Inflammatory macrophage treated with lipopolysaccharide for 1 hour (primary cell): ENCODE results near the gene PLCH1.

Source experiments
- DNase-seq, 2 donors: peaks; one replicate each; pipeline ENCODE4 v3.0.0-alpha.2; 2020 to 2022

The PLCH1 gene, protein sequence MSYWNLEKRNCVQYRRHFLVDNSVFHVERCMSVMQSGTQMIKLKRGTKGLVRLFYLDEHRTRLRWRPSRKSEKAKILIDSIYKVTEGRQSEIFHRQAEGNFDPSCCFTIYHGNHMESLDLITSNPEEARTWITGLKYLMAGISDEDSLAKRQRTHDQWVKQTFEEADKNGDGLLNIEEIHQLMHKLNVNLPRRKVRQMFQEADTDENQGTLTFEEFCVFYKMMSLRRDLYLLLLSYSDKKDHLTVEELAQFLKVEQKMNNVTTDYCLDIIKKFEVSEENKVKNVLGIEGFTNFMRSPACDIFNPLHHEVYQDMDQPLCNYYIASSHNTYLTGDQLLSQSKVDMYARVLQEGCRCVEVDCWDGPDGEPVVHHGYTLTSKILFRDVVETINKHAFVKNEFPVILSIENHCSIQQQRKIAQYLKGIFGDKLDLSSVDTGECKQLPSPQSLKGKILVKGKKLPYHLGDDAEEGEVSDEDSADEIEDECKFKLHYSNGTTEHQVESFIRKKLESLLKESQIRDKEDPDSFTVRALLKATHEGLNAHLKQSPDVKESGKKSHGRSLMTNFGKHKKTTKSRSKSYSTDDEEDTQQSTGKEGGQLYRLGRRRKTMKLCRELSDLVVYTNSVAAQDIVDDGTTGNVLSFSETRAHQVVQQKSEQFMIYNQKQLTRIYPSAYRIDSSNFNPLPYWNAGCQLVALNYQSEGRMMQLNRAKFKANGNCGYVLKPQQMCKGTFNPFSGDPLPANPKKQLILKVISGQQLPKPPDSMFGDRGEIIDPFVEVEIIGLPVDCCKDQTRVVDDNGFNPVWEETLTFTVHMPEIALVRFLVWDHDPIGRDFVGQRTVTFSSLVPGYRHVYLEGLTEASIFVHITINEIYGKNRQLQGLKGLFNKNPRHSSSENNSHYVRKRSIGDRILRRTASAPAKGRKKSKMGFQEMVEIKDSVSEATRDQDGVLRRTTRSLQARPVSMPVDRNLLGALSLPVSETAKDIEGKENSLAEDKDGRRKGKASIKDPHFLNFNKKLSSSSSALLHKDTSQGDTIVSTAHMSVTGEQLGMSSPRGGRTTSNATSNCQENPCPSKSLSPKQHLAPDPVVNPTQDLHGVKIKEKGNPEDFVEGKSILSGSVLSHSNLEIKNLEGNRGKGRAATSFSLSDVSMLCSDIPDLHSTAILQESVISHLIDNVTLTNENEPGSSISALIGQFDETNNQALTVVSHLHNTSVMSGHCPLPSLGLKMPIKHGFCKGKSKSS (N-terminal part only)

DNA sequence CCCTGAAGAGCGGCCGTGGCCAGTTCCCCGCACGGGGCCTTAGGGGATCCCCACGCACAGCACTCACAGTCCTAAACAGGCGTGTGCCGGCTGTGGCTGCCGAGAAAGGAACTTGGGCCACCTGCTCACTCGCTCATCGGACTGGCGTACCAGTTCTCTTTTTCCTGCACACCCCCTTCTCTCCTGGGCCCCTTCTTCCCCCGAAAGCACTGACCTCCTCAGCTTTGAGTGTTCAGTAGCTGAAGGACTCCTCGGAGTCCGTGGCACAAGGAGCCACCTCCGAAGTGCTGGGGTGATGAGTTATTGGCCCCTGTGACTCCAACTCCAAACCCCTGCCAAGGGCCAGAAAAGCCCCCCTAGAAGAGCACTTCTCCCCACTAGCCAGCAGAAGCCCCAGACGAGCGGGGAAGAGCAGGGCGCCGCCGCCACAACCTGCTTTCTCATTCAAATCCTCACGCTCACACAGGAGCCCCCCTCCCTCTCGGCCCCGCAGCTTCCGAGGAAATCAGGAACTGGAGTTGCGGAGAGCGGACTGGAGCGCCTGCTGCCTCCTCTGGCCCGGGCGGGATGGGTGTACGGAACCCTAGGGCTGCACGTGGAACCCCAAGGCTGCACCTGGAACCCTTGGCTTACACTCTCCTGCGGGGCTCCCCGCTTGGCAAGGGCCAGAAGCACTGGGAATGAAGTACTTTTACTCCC lies at the start of gene PLCH1:
PLCH1 (minus strand) TSS at position 446 of the 699 bp plus-strand sequence. CDS start 40,847 bp downstream, outside the sequence.
- peak; percentile 11 to 24 for DNase-seq

DNA sequence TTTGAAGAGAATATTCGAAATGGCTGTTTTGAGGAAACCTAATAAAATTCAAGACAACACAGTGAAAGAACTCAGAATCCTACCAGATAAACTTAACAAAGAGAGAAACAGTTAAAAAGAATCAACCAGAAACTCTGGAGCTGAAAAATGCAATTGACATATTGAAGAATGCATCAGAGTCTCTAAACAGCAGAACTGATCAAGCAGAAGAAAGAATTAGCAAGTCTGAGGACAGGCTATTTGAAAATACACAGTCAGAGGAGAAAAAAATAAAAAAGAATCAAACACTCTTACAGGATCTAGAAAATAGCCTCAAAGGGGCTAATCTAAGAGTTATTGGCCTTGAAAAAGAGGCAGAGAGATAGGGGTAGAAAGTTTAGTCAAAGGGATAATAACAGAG lies 47.7 kb upstream of the PLCH1 start:
- no peak for DNase-seq

DNA sequence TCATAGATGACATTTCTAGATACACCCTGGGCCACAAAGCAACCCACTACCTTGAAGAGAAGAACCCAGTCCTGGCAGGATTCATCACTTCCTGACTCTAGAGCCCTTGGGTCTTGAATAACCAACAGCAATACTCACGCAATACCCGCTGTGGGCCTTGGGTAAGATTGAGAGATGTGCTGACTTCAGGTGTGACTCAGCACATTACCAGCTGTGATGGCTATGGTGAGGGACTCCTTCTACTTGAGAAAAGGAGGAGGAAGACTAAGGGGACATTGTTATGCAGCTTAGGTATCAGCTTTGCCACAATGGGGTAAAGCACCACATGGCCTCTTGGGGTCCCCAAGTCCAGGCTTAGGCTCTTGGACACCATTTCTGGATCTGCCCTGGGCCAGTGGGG lies 46.3 kb upstream of the PLCH1 start:
- DNase-seq = no peak

DNA sequence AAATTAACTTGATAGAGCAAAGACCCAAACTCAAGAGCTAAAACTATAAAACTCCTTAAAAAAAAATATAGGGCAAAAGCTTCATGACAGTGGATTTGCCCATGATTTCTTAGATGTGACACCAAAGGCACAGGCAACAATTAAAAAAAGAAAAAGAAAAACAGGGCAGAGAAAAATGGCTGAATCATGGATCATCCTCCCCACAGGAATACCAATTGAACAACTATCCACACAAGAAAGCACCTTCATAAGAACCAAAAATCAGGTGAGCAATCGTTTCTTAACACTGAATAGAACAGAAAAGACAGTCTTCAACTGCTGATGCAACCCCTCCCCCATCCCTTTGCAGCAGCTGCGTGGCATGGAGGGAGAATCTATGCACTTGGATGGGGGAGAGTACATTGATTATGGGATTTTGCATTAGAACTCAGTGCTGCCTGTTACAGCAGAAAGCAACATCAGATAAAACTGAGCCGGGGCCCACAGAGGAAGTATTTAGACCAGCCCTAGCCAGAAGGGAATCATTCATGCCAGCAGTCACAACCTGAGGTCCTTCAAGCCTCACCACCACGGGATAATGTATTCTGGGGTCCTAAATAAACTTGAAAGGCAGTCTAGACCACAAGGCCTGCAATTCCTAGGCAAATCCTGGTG lies 45.5 kb upstream of the PLCH1 start:
- DNase-seq = no peak

DNA sequence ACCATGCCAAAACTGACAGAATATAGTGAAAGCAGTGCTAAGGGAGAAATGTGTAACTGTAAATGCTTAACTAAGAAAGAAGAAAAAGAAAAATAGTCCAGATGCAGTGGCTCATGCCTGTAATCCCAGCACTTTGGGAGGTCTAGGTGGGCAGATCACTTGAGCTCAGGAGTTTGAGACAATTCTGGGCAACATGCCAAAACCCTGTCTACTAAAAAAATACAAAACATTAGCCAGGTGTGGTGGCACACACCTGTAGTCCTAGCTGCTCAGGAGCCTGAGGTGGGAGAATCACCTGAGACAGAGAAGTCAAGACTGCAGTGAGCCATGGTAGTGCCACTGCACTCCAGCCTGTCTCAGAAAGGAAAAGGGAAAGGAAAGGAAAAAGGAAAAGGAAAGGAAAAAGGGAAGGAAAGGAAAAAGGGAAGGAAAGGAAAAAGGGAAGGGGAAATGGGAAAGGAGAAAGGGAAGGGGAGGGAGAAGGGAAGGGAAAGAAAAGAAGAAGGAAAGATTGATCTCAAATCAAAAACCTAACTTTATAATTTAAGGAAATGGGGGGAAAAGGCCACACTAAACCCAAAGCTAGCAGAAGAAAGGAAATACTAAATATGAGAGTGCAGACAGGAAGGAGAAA lies 40.9 kb upstream of the PLCH1 start:
- no peak for DNase-seq

DNA sequence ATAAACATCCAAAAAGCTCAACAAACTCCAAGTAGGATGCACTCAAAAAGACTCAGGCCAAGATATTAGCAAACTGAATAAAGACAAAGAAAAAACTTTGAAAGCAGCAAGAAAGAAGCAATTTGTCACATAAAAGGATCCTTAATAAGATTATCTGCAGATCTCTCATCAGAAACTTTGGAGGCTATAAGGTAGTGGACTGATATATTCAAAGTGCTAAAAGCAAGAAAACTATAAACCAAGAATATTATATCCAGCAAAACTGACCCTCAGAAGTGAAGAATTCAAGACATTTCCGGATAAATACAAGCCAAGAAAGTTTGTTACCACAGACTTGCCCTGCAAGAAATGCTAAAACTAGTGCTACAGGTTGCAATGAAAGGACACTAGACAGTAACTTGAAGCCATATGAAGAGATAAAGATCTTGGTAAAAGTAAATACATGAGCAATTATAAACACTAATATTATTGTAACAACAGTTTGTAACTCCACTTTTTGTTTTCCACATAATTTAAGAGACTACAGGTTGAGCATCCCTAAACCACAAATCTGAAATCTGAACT lies 37.6 kb upstream of the PLCH1 start:
- DNase-seq = no peak

DNA sequence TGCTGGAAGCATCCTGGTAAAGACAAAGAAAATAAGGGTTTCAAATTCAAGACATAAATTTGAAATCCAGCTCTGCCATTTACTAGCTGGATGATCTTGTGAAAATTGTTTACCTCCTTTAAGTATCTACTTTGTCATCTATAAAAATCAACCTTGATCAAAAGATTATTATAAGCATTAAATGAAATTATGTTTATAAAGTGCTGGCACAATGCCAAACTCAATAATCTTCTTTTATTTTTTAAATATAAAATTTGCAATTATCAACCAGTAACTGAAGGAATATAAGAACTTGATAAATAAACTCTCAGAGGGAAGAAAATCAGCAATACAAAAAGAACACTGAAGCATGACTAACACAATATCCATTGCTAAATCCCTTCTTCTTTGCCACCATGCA lies 35.4 kb upstream of the PLCH1 start:
- no peak for DNase-seq

DNA sequence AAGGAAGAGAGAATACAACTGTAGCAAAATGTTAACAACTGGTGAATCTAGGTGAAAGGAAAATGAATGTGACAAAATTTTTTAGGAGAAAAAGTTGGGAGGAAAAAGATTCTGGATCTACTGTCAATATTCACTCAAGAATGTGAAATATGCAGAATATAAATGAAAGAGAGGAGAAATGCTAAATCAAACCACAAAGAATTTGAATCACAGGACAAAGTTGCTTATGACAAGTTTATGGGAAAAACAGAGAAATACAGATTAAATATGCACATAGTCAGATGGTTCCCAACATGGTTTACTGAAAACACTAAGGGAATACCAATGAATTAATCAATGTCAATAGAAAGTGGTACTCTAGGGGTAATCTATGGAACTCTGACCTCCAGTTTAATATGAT lies 33.6 kb upstream of the PLCH1 start:
- no peak for DNase-seq

DNA sequence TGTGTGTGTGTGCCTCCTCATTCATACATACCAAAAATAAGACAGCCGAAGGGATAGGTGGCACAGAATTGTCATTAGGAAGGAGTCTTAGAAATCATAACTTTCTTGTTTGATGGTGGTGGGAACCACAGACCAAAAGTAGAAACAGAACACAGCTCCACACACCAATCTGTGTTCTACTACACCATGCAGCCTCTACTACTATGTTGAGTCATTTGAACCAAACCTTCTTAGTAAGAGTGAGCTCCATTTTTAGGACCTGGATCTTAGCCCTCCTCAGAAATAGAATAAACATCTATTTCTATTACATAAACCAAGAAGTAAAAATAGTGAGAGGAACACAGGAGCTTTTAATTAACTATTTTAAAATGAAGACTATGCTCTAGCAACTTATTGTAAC lies 27.9 kb upstream of the PLCH1 start:
- no peak for DNase-seq

DNA sequence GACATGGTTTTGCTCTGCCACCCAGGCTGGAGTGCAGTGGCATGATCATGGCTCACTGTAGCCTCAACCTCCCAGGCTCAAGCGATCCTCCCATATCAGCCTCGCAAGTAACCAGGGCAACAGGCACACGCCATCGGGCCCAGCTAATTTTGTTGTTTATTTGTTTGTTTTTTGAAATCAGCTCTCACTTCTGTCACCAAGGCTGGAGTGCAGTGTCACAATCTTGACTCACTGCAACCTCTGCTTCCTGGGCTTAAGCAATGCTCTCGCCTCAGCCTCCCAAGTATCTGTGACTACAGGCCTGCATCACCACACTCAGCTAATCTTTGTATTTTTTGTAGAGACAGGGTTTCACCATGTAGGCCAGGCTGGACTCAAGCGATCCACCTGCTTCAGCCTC lies 26.3 kb upstream of the PLCH1 start:
- DNase-seq = no peak

DNA sequence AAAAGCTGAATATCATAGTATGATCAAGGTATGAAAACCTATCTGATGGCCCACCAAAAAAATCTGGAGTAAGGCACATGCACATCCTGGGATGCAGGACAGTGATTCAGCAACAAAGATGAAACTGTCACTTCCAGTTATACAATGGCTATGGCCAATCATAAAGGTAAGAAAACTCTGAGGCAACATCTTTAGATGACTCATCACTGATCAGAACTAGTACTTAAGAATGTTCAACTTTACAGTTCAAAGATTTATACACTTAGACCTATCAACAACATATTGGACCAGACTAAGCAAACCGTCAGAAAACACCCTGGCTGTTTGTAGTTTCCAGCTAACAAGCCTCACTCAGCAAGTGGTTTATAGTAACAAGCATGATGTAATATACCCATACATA lies 21.3 kb upstream of the PLCH1 start:
- DNase-seq = no peak

DNA sequence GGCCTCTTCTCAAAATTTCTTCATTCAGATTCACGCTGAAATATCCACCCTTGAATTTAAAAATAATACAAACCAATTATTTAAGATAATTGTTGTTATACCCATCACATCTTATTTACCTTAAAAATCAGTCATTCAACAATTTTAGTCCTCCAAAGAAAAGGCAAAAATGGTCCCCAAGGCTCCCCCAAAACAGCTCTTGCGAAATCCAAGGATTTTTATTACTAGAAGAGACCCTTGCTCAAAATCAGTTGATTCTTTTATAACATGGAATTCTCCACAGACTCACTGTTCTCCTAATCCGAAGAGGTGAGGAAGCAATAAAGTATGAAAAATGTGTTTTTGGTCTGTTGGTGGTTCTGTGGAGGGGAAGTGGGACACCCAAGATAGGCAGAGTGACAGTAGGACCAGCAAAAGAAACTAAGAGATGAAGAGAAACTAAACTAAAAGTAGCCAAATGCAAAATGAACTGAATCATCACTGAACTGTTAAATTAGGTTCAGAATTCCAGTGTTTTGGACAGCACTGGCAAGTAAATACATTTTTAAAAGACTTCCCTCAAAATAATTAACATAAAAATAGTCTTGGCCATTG lies 19.1 kb upstream of the PLCH1 start:
- DNase-seq = no peak

DNA sequence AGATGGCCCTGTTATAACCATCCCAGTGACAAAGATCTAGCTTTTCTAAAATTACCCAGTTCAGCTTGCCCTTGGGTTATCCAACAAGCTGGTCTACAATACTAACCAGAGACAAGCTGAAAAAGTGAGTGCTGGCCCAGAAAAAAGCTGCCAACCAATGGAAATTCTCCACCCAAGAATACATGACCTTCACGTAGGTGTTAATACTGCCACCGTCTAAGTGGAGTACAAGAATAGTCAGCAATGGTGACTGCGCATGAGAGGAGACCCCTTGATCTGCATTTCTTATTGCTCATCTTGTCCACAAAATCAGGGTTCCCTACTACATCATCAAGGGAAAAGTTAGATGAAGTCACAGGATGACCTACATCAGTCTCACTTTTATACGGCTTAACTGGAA lies 15.8 kb upstream of the PLCH1 start:
- DNase-seq = no peak

DNA sequence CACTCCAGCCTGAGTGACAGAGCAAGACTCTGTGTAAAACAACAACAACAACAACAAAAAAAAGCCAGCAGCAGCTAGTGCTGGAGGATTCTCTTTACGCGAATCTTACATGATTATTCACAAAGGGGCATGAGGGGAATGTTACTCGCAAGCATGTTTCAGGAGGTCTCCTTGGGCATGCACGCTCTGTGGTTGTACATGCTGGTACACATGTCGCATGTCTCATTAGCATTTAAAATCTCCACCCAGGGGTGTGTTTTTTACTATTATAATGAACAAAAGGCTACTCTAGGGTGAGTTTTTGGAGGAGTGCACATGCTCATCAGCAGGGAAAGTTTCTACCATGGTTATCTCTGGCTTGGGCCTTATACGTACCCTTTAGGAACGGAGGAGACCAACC lies 12.7 kb upstream of the PLCH1 start:
- no peak for DNase-seq

DNA sequence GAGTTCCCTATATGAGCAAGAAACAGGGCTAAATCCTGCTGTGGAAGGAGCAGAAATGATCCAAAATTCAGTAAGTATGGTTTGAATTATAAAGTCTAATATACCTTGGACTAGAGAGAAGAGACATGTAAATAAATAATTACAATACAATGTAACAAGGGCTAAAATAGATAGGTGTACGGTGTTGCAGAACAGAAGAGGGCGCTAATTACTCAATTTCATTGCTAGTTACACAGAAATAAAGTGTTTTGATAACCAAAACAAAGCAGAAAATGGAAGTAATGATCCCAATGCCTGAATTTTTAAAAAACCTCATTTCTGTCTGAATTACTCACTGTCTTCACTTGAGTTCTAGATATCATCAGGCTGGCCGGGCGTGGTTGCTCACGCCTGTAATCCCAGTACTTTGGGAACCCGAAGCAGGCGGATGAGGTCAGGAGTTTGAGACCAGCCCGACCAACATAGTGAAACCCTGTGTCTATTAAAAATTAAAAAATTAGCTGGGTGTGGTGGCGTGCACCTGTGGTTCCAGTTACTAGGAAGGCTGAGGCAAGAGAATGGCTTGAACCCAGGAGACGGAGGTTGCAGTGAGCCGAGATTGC lies 8.3 kb upstream of the PLCH1 start:
- DNase-seq = peak; percentile 17 to 42

DNA sequence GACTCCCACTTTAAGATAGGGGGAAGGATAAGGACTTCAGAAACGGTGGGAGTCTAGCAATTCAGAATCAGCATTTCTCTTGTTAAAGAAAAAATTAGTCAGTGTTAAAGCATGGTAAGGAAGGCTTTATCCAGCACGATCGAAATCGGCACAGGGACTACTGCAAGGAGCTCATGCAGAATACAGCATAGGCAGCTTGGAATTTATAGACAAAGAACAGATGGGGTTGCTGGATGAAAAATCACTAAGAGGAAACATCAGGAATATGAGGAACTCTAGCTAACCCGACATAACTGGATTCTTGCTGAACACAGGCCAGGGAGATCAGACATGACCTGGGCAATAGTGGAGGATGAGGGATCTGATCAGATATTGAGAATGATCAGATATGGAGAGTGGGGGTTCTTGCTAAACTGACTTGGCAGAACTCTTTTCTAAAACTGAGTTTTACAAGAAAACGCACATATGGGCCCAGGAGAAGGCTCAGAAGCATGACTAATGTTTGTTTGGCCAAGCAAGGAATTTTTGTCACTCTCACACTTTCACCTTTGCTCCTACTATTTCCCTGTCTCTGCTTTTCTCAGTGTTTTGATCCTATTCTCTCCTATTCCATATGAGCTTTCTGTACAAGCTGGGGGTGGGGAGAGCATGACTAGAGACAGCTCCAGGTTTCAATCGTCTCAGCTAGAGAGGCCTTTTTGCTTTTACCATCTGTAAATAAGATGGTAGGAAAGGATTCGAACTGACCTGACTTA lies 3.9 kb upstream of the PLCH1 start:
- DNase-seq = no peak

DNA sequence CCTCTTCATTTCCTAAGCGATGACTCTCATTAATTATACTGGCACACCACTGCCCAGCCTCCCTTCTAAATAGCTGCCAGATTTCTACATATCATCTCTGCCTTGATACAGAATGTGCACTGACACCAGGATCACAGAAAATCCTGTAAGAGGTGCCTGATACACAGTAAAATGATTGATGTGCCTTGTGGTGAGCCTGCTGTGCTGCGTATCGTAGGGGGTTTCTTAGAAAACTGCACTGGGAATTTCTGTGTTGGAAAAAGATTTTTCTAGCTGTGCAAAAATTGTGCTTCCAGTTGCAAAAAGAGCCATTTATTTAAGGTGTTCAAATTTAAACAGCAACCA lies 3.0 kb upstream of the PLCH1 start:
- DNase-seq = no peak

DNA sequence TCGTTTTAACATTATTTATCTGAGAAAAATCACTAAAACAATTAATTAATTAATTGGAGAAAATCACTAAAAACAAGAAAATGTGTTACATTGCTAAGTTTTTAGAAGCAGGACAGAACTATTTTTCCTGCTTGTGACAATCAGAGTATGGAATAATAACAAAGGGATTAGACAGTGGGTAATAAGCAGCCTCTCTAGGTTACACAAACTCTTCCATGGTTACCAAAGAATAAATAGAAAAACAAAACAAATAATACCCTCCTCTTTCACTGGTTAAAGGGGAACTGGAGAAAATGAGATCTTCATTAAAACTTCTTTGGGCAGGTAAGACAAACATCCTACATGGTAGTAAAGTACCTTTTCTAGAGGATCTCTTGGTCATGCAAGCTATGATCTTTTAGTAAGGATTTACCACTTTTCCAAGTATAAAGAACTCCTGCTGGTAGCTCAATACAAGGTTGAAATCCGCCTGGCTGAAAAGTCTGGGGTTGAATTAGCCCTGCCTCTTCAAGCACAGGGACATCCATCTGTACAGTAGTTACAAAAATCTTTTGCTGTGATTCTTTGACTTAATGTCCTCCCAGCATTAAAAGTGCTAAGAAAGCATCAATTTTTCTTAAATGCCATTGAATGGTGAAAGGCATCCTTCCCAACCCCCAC lies 2.5 kb upstream of the PLCH1 start:
- no peak for DNase-seq

DNA sequence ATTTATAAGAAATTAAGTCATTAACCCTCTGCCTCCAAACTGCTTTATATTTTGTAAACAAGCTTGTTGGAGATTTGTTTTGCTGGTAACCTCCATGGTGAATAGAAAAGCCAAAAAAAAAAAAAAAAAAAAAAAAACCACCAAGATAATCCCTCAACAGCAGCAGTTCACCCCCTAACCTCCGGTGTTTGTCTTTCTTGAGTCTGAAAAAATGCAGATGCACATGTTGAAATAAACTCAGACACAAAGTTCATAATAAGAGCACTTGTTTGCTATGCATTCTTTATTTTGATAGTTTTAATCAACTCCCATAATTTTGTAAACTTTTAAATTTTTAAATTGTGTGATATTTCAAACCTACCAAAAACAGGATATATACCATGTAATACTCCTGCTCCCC lies 1.8 kb upstream of the PLCH1 start:
- DNase-seq = no peak
